Upper lobe of right lung (tissue), 1 donor: Measurements from ENCODE around the gene HAPSTR1. TPM values are rescaled to one million over a fixed set of nuclear protein-coding genes. Genes with fewer than 3 reads are reported as not detected.
A peak's percentile ranks its signal among the peaks of the same experiment; 100 is the strongest.

Experiments used
- ATAC-seq: fragments of 200-7000 bp; cut with Tn5 transposase; one replicate; pipeline ENCODE4 v1.9.1; 2020; ENCODE audit warnings: mild to moderate bottlenecking, moderate library complexity
- DNase-seq: peaks from one replicate; pipeline ENCODE4 v3.0.0-alpha.2; 2020
- H3K27ac ChIP-seq: fragments of 200-600 bp; one replicate; pipeline ENCODE4 v1.8.0; 2022
- H3K27me3 ChIP-seq: fragments of 200-600 bp; one replicate; pipeline ENCODE4 v1.8.0; 2022; ENCODE audit warnings: mild to moderate bottlenecking
- H3K36me3 ChIP-seq: fragments of 200-600 bp; one replicate; pipeline ENCODE4 v1.8.0; 2022
- H3K4me1 ChIP-seq: fragments of 200-600 bp; one replicate; pipeline ENCODE4 v1.8.0; 2022
- H3K4me3 ChIP-seq: fragments of 200-600 bp; one replicate; pipeline ENCODE4 v1.8.0; 2022; ENCODE audit warnings: mild to moderate bottlenecking
- H3K9me3 ChIP-seq: fragments of 200-600 bp; one replicate; pipeline ENCODE4 v1.8.0; 2022
- intact Hi-C: fragments of 100-400 bp; cut with DNase I; formaldehyde crosslinking; loops from one replicate; pipeline ENCODE4 v1.11.0; 2022
- total RNA-seq: library from RNA; stranded (reverse); fragmentation: NEBNext Ultra II Directional; extraction: Animal tissue kit (Norgen Biotek cat#: 25700); gene quantifications from one replicate; pipeline ENCODE4 v1.2.1, GENCODE V29; 2021
- TF ChIP-seq, protein P1 (sequence below): fragments of 200-600 bp; IDR thresholded peaks from one replicate; pipeline ENCODE4 v1.8.0; 2022; ENCODE audit warnings: antibody characterized with exemption
- donor health status: DM: no; HTN: yes; CAD: no; lungs with severe emphysema.

HAPSTR1 gene
- total RNA-seq, 1 donor from 2014 or later, result 49.7 TPM

DNA sequence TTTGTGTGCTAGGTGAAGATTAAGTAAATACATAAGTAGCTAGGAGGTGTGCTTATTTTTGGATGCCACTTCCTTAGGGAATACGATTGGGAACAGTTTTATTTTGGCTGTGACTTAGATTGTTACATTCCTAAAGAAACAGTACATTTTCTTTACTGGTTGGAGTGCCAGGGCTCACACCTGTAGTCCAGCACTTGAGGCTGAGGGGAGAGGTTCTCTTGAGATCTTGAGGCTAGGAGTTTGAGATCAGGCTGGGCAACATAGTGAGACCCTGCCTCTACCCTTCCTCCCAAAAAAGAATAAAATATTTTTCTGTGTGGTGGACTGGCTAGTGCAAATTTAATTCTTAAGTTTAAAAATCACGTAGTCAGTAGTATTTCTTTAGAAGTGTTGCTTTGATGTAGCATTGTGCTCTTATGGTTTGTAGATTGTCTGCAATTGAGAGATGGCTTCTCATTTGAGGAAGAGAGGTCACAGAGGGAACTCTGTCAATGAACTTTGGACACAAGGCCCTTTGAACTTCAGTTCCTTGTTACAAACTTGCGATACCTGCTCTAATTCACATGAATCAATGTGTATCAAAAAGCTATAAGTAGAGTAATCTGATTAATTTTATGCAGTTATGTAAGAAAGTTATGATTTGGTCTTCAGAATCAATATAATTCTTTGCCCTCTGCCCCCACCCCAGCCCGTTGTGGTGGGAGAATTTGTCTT lies 7.1 kb downstream of the HAPSTR1 start:
- no peak for DNase-seq
- Histone ChIP-seq H3K4me1 (peaks cover 99% of the 10 kb centered on the region), H3K36me3 (peaks cover 52% of the 10 kb centered on the region), H3K9me3 (no peaks in the 10 kb centered on the region), H3K27ac (peak overlapping the region; percentile 48), H3K4me3 (no peak overlapping the region), H3K27me3 (no peaks in the 10 kb centered on the region)
- TF ChIP-seq, protein P1, sequence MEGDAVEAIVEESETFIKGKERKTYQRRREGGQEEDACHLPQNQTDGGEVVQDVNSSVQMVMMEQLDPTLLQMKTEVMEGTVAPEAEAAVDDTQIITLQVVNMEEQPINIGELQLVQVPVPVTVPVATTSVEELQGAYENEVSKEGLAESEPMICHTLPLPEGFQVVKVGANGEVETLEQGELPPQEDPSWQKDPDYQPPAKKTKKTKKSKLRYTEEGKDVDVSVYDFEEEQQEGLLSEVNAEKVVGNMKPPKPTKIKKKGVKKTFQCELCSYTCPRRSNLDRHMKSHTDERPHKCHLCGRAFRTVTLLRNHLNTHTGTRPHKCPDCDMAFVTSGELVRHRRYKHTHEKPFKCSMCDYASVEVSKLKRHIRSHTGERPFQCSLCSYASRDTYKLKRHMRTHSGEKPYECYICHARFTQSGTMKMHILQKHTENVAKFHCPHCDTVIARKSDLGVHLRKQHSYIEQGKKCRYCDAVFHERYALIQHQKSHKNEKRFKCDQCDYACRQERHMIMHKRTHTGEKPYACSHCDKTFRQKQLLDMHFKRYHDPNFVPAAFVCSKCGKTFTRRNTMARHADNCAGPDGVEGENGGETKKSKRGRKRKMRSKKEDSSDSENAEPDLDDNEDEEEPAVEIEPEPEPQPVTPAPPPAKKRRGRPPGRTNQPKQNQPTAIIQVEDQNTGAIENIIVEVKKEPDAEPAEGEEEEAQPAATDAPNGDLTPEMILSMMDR, result no peak
- no peak for ATAC-seq
- intact Hi-C loops, result no loop called here

DNA sequence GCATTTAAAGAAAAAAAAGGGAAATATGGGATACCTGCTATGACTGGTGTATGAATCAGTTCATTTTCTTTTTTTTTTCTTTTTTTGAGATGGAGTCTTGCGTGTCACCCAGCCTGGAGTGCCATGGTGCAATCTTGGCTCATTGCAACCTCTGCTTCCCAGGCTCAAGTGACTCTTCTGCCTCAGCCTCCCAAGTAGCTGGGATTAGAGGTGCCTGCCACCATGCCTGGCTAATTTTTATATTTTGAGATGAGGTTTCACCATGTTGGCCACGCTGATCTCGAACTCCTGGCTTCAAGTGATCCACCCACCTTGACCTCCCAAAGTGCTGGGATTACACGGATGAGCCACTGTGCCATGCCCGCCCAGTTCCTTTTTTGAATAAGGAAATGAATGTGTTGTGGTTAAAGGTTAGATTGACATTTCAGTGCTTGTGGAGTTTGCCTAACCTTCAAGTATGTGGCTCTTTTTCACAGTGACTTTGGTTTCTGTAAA lies 7.7 kb downstream of the HAPSTR1 start:
- H3K4me1 ChIP-seq, result peaks cover 95% of the 10 kb centered on the region
- H3K27ac ChIP-seq, result peak overlapping the region; percentile 48
- ATAC-seq (peak; percentile 84), DNase-seq (peak; percentile 70)
- peaks cover 58% of the 10 kb centered on the region for H3K36me3 ChIP-seq
- H3K27me3 ChIP-seq, result no peaks in the 10 kb centered on the region
- no peaks in the 10 kb centered on the region for H3K9me3 ChIP-seq
- intact Hi-C loops, result no loop called here
- H3K4me3 ChIP-seq, result no peak overlapping the region
- TF ChIP-seq, protein P1, result no peak

- intact Hi-C loops, result no loop called here
- H3K36me3 ChIP-seq, result peaks cover 77% of the 10 kb centered on the region
- H3K9me3 ChIP-seq, result no peaks in the 10 kb centered on the region
- TF ChIP-seq, protein P1, result no peak
- ATAC-seq (no peak), DNase-seq (no peak)
- peaks cover 92% of the 10 kb centered on the region for H3K4me1 ChIP-seq
- H3K27ac ChIP-seq, result no peak overlapping the region
- H3K27me3 ChIP-seq, result no peaks in the 10 kb centered on the region
- no peak overlapping the region for H3K4me3 ChIP-seq
Observed at GRCh38 chr16:9102379-9102778, 10.9 kb downstream of the HAPSTR1 start.

GRCh38 chr16:9102943-9103342 lies 11.5 kb downstream of the HAPSTR1 start:
- H3K27me3 ChIP-seq, result no peaks in the 10 kb centered on the region
- H3K4me1 ChIP-seq, result peaks cover 90% of the 10 kb centered on the region
- H3K27ac ChIP-seq, result no peak overlapping the region
- no peak overlapping the region for H3K4me3 ChIP-seq
- ATAC-seq, result no peak
- TF ChIP-seq, protein P1, result no peak
- no peaks in the 10 kb centered on the region for H3K9me3 ChIP-seq
- peaks cover 77% of the 10 kb centered on the region for H3K36me3 ChIP-seq
- no peak for DNase-seq
- intact Hi-C loops, result no loop called here

DNA sequence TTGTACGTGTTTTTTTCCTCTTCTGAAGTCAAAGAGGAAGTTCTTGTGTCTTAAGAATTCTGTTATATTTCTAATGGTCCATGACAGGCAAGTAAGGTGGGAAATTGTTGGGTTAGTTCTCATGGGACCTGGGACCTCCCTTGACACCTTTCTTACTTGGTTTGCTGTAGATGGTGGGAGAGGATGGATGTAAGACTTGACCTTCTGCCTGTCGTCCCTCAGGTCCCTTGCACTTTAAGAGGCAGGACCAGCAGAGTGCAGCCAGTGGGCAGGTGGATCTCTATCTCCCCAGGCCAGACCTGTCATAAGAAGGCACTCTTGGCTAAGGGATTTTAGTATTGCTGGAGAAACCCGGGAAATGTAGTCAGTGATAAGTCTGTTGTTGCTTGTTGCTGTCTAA lies 12.1 kb downstream of the HAPSTR1 start:
- Histone ChIP-seq H3K4me1 (peaks cover 90% of the 10 kb centered on the region), H3K4me3 (no peak overlapping the region), H3K36me3 (peaks cover 78% of the 10 kb centered on the region), H3K27ac (no peak overlapping the region), H3K27me3 (no peaks in the 10 kb centered on the region), H3K9me3 (no peaks in the 10 kb centered on the region)
- ATAC-seq, result no peak
- intact Hi-C loops, result no loop called here
- TF ChIP-seq, protein P1, result no peak
- no peak for DNase-seq
